Occipital lobe (tissue), 2 donors: ENCODE results near the gene IZUMO2. TPM values are rescaled to one million over a fixed set of nuclear protein-coding genes. Genes with fewer than 3 reads are reported as not detected.

ENCODE experiments used
- DNase-seq: peaks from one replicate; lab custom pipeline; 2025; lab: John Stamatoyannopoulos, UW
- total RNA-seq: library from RNA; depleted of rRNA; stranded (reverse); fragments of >200 nt; gene quantifications from one replicate; pipeline ENCODE4 v1.2.3, GENCODE V29; 2014

The IZUMO2 gene
- not detected for total RNA-seq

DNA sequence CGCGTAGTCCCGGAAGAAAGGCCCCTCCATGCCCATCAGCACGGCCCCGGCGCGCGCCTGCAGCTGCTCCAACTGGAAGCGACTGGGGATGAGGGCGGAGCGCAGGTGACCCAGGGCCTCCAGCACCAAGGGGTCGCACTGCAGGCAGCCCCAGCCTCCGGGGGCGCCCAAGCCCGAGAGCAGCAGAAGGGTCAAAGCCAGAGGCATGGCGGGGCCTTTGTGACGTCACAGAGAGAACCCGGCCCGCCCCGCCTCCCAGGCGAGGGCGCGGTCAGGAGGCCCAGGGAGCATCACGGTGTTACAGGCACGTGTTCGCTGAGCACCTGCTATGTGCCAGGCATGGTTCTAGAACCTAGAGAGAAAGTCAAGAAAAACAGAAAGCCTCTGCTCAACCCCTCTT, at the start of gene IZUMO2:
Gene IZUMO2 (minus strand): TSS at position 294 of the 400 bp plus-strand sequence. CDS start 87 bp downstream, at position 207.
- no peak for DNase-seq

DNA sequence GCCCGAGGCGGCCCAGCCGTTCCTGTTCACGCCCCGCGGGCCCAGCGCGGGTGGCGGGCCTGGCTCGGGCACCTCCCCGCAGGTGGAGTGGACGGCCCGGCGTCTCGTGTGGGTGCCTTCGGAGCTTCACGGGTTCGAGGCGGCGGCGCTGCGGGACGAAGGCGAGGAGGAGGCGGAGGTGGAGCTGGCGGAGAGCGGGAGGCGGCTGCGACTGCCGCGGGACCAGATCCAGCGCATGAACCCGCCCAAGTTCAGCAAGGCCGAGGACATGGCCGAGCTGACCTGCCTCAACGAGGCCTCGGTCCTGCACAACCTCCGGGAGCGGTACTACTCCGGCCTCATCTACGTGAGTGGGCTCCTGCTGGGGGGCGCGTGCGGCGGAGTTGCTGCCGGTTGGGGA, 47.3 kb upstream of the IZUMO2 start:
- DNase-seq = no peak

DNA sequence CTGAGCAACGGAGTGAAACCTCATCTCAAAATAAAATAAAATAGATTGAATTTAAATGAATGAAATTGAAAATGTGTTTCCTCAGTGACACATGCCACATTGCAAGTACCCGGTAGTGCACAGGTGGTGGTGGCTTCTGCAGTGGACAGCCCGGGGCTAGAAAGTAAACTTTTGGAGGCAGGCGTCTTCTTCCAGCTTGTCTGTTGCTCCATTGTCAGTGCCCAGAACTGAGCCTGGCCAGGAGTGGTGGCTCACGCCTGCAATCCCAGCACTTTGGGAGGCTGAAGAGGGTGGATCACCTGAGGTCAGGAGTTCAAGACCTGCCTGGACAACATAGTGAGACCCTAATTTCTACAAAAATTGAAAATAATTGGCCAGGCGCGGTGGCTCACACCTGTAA, 46.0 kb upstream of the IZUMO2 start:
- DNase-seq = no peak

DNA sequence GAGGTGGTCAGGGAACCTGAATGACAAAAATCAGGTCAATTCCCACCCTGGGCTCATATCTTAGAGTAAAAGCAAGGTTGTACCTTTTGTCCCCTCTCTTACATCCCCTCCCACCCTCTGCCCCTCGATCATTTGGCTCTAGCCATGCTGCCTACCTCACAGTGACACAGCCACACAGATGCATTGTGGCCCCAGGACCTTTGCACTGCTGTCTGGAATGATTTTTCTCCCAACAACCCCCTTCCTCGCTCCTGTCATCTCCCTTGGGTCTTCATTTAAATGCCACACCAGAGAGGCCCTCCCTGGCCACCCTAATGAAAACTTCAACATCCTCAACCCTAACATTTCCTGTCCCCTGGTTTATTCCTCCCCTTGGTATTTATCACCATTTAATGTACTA, 44.6 kb upstream of the IZUMO2 start:
- DNase-seq = no peak

DNA sequence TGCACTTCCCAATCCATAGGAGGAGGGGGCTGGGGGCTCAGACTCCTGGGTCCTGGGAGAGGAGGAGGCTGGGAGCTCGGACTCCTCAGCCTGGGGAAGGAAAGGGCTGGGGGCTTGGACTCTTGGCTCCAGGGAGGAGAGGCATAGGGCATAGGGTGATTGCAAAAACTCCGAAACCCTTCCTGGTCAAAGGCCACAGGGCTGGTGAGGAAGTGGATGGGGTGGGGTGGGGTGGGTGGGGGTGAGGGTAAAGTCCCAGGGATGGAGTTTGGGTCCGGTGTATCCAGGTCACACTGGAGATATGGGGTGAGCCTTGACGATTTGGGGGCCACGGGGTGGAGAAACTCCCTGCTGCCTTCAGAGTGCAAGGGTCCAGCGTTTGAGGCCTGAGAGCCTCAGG, 43.1 kb upstream of the IZUMO2 start:
- DNase-seq = no peak

DNA sequence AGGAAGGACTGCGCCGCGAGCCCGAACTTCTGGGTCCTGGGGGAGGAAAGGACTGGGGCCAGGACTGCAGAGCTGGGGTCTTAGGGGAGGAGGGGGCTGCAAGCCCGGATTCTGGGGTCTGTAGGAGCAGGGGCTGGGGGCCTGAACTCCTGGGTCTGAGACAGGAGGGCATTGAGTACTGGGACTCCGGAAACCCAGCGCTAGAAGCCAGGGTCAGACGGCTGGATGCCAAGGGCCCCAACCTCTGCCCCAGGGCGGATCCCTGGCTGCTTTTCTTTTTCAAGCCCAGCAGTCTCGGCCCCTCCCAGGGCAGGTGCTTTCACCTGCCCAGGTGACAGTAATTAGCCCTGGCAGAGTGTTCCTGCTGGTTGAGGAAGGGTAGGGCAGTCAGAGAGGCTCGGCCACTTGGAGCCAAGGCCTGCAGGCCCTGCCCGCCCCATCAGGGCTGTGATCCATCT, 42.6 kb upstream of the IZUMO2 start:
- DNase-seq = no peak

DNA sequence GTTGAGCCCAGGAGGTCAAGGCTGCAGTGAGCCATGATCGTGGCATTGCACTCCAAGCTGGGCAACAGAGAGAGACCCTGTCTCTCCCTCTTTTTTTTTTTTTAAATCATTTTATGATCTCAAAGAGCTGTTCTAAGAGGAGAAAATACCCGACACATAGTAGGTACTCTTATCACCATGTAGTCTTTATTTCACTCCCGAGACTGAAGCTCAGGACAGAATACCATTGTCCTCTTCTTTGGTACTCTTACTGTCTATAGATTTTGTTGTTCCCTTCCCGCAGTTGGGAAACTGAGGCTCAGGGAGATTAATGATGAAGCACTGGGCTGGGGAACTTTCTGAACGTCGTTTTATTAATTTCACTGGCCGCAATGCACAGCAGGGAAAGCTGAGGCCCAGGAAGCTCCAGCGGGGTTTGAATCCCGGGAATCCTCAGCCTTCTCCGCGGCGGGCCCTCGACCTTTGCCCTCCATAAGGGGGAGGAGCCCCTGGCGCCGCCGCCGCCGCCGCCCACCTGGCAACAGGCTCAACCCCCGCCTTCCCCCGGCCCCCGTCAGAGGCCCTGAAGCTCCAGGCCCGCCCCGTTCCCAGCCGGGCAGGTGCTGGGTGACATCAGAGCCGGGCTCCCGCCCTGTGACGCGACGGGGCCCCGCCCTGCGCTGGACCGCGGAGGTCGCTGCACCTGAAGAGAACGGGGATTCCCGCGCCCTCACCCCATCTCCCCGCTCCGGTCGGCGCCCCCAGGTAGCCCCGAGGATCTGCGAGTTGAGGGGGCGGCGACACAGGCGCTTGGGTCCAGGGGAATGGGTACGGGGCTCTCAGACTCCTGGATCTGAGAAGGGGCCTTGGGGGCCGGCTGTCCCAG, 42.0 kb upstream of the IZUMO2 start:
- DNase-seq = no peak

DNA sequence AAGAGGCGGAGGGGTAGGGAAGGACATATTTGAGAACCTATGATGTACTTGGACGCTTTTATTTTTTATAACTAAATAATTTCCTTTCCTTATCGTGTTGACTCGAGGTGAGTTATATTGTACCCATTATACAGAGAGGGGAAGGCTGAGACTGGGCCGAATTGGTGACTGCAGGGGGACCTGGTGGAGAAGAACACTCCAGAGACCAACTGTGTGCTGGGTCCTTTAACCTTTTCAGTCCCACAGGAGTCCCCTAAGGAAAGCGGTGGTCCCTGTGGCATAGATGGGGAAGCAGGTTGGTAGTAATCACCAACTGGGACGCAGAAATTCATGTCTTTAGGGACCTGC, 41.0 kb upstream of the IZUMO2 start:
- DNase-seq = no peak

DNA sequence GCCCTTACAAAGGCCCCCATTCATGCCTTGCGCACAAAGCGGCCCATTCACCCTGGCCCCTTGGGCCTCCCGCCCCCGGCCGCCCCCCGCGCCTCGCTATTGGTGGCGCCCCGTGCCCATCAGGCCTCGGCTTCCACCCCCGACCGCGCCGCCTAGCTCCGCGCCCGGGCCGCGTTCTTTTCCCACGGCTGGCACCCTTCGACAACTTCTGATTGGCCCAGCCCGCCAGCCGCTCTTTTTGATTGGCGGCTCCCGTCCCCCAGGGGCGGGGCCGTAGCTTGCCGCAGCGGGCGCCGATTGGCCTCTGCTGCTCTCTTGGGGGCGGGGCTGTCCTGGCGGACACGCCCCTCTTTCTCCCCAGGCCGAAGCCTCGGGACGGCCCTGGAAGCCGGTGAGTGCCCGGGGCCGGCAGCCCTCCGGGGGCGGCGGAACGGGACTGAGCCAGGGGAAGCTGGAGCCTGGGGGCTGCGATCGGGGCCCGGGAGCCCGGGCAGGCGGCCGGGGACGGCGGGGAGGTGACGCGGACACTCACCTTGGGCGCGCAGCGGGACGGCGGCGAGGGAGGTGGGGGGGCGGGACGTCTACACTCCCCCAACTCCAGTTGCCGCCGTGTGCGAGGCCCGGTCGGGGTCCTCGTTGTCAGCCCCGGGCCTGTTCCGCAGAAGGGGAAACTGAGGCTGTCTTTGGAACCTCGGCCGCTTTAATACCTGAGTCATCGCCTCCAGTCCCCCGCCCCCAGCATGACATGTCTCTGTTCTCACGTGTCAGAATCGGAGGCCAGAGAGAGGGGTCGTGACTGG, 40.4 kb upstream of the IZUMO2 start, which contains the start of gene MYH14:
Gene MYH14 (plus strand): TSS at position 342 of the 800 bp plus-strand sequence. CDS start 6,744 bp downstream, outside the sequence.
- peak; percentile 93 for DNase-seq

DNA sequence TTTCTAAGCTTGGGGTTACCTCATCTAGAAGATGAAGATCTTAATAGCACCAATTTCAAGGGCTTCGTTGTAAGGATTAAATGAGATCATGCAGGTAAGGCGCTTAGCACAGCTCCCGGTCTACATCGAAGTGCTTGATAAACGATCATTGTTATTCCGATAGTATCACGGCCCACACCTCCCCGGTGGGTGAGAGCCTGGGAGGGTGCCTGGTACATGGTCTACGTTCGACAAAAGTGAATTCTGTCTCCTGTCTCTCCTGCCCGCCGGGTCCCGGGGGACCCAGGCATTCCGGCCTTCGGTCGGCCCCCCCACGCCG, 39.8 kb upstream of the IZUMO2 start:
- no peak for DNase-seq

DNA sequence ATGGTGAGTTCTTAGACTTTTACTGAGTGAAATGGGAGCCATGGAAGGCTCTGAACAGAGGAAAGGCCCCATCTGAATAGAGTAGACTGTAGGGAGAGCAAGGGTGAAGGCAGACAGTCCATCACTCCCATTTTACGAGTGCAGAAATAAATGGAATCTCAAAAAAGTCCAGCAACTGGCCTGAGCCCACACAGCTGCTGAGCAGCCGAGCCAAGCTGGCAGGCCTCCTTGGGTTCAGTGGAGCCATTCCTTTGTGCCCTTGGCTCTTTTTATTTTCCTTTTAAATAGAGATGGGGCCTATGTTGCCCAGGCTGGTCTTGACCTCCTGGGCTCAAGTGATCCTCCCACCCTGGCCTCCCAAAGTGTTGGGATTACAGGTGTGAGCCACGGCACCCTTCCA, 39.3 kb upstream of the IZUMO2 start:
- DNase-seq = no peak

DNA sequence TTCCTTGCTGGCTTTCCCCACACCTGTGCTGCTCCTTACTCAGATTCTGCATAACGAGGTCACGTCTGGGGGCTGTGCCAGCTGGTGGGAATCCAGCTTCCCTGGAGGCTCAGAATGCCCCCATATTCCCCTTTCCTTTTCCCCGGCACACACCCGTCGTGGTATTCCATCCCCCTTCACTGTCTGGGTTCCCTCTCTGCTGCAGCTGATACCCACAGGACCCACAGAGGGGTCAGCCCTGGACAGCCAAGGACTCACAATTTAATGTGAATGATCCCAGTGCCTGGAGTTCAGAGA, 36.1 kb upstream of the IZUMO2 start:
- no peak for DNase-seq

DNA sequence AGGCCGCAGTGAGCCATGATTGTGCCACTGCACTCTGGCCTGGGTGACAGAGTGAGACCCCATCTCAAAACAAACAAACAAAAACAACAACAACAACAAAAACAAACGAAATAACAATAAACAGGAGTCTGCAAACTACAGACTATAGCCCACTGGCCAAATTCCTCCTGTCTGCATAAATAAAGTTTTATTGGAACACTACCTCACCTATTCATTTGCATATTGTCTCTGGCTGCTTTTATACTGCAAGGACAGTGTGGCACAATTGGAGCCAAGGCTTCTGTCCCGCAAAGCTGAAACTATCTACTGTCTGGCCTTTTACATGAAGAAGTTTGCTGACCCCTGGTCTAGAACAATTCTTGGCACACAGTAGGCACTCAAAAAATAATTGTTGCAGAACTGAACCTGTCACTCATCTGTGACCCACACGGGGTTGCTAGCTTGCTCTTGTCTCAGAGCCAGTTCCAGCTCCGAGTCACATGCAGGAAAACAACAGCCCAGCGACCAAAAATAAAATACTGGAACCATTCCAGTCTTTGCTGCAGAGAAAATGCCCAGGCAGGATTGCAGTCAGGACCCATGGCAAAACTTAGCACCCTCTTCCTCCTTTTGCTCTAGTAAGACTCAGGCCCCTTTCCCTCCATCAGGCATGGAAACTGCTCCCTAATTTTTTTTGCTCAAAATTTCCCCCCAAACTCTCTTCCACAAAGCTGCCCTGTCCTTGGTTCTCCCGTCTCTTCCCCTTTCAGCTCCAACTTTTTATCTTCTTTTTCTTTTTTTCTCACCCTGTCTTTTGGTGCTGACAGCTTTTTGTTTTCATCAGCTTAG, 35.6 kb upstream of the IZUMO2 start:
- no peak for DNase-seq

DNA sequence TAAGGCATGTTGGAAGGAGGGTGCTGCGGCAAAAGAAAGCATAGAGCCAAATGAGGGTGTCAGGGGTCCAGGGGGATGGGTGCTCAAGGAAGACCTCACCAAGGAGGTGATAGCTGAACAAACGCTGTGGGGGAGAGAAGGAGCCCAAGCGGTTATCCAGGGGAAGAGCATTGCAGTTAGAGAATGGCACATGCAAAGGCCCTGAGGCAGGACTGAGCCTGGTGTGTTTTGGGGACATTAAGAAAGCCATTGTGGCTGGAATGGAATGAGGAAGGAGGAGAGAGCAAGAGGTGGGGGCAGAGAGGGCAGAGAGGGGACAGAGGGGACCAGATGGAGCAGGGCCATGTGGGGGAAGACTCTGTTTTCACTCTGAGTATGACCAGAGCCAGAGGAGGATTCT, 34.3 kb upstream of the IZUMO2 start:
- DNase-seq = no peak

DNA sequence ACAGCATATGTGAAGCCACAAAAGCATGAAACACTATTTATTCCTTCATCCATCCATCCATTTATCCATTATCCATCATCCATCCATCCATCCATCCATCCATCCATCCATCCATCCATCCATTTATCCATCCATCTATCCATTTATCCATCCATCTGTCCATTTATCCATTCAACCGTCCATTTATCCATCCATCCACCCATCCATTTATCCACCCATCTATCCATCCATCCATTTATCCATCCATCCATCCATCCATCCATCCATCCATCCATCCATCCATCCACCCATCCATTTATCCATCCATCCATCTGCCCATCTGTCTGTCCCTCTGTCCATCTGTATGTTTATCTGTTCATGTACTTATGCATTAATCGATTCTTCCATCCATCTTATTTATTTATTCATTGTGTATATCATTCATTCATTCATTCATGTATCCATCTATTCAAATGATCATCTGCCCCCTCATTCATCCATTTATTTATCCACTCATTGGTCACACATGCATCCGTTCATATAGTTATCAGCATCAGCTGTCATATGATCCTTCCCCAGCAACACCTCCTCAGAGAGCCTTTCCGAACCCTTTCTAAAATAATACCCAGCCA, 33.3 kb upstream of the IZUMO2 start:
- DNase-seq = no peak

DNA sequence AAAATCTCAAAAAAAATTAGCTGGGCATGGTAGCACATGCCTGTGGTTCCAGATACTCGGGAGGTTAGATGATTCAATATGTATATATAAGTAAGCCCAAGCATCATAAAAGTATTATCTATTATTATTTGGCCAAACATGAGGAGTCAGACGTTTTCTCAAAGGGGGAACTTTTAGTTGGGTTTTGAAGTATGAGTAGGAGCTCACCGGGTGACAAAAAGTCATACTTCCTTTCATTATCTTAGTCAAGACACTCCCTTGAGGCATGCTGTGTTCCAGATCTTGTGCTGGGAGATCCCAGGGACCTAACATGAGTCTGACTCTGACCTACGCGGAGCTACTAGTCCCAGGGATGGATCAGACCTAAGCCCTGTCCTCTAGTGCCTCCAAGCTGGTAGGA, 32.1 kb upstream of the IZUMO2 start:
- no peak for DNase-seq

DNA sequence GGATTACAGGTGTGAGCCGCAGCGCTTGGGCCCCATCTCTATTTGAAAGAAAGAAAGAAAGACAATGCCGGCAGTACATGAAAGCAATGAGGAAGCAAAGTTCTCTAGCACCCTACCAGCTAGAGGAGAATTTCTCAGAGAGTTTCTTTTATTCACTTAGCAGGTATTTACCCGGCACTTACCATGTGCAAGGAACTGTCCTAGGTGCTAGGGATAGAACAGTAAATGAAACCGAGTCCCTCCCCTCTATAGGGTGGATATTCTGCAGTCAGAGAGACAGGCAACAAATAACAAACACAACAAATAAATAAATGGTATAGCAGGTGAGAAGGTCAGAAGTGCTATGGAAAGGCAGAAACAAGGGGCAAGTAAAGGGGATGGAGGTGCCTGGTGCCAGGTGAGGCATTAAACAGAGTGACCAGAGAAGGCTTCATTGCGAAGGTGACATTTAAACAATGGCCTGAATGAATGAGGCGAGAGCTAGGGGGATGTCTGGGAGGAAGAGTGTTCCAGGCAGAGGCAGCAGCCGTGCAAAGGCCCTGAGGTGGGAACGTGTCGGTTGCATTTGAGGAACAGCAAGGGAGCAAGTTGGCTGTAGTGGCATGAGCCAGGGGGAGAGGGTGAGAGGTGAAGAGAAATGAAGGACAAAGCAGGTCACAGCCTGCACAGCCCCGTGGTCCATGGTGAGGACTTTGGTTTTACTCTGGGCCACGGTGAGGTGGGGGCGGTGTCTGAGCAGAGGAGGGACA, 29.6 kb upstream of the IZUMO2 start:
- DNase-seq = no peak

DNA sequence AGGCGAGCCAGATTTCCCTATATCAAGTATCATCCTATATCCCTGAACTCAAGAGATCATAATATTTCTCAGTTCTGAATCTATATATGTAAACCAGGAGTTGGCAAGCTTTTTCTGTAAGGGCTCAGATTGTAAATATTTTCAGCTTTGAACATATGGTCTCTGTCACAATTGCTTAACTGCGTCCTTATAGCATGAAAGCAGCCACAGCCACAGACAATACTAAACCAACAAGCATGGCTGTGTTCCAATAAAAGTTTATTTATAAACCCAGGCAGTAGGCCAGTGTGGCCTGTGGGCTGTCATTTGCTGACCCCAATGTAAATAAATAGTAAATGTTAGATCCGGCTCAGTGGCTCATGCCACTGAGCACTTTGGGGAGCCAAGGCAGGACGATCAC, 28.1 kb upstream of the IZUMO2 start:
- no peak for DNase-seq

DNA sequence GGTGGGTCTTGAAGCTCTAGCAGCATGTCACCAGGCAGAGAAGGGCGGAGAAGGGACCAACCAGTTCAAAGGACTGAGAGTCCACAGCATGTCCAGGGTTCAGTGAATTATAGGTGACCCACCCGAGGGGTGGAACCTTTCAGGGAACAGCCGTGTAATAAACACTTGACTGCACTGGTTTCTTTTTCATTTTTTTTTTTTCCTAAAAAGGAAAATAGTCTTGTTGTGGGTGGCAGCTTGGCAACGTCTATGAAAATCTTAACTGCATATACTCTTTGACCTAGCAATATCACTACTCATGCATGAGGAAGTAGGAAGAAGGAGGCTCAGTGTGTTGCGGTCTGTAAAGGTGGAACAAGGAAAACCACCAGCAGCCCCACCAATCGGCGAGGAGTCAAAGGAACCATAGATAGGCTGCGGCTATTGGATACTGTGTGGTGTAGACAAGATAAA, 27.4 kb upstream of the IZUMO2 start:
- DNase-seq = no peak

DNA sequence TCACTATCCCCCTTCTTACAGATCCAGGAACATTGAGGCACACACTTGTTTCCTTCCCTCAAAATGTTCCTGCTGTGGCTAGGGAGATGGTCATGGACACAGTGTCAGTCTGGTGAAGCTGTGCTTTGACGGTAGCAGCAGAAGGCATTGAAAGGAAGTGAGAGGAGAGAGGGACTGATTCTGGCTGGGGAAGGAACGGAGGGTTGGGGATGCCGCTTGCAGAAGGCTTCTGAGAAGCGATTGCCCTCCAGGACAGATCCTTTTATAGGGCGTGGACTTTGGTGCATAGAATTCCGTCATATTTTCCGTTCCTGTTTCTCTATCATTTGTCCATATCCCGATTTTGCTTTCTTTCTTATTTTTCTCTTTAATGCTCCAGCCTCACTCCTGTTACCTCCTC, 26.2 kb upstream of the IZUMO2 start:
- no peak for DNase-seq

DNA sequence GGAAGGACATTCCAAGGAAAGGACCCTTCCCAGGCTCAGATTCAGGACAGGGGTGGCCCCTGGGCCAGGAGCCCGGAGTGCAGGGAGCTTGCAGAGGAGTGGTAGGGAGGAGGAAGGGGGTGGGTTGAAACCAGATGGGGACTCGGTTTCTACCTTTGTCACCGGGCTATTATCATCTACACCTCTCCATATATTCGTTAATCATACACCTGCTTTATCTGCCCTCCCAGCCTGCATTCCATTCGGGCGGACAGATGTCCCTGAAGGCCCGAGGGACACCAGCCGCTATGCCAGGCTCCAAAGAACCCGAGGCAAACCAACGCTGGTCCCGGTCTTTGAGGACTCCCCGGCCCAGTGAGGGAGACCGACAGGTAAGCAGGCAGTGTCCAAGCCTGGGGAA, 24.9 kb upstream of the IZUMO2 start:
- no peak for DNase-seq
